ENCODE data around the gene BMP5. TPM values are rescaled to one million over a fixed set of nuclear protein-coding genes. Genes with fewer than 3 reads are reported as not detected.

The BMP5 gene
- total and polyA plus RNA-seq, 2 of the 13 experiments (the other 11 are each of a cell fraction or from before 2014, with no cell fraction given) = not detected

DNA sequence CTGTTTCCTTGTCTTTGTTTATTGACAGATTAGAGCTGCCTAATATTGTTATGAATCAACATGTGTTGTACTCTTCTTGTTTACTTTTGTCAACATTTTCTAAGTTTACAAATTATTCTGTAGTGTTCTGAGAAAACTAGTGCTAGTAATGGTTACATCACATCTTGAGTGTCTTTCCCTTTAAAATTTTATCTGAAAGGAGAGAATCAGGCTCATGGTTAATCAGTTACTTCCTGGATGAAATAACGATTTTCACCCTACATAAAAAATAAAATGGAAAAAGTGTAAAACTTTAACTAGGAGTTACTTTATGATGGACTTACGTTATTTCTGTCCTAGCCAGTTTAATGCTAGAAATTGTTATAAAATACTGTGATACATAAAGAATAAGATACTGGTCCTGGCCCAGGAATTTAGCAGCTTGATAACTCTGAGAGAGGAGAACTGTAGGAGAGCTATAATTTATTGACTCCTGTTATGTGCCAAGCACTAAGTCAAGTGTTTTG, 26.4 kb upstream of the BMP5 start:
- no peak overlapping the region for H3K9ac ChIP-seq (ENCODE audit: insufficient read depth, low read depth, low read length)
- intact Hi-C loops (cut with micrococcal nuclease; ENCODE audit: unreplicated experiment) (no loop called here), in situ Hi-C loops (cut with HindIII; ENCODE audit: extremely low pct_ligation_motif_present, low pct_unique_long_range_greater_than_20kb) (no loop called here)
- DNase-seq (ENCODE audit: low spot score) (no peak), ATAC-seq (no peak), FAIRE-seq (no peak)
- under 1% methylated on average over 2 of the region's 2 CpGs for WGBS (ENCODE audit: low lambda C conversion rate)
- no peaks in the 10 kb centered on the region for H3K79me2 ChIP-seq (ENCODE audit: insufficient read depth, low read length)
- no peak overlapping the region for H3K4me3 ChIP-seq (replicated peaks in 1 of 3; ENCODE audit: insufficient read depth in 1 of 3, low read depth in 2 of 3, low read length in 3 of 3)
- ChIA-PET POLR2A (no interaction called here), CTCF (ENCODE audit: low intra/inter-chr PET ratio, low total read pairs) (no interaction called here)
- H3K4me1 ChIP-seq (ENCODE audit: insufficient read depth, low read length) = no peaks in the 10 kb centered on the region
- no TSS peak for BruUV-seq (replicated peaks)
- no peak overlapping the region for H3K27ac ChIP-seq (ENCODE audit: extremely low read length, insufficient read depth, low read length)
- no peaks in the 10 kb centered on the region for H3K36me3 ChIP-seq (replicated peaks in 1 of 2; ENCODE audit: control insufficient read depth in 1 of 2, insufficient read depth in 2 of 2, low read length in 2 of 2)
- no peak overlapping the region for H2AFZ ChIP-seq (ENCODE audit: low read length)
- no peaks in the 10 kb centered on the region for H3K9me3 ChIP-seq (ENCODE audit: low read length)
- no peaks in the 10 kb centered on the region for H4K20me1 ChIP-seq (ENCODE audit: insufficient read depth, low read length)
- TF ChIP-seq SSRP1 (CRISPR knock-in tag; IDR thresholded peaks at IDR 0.05) (no peak), TBX2 (CRISPR knock-in tag; IDR thresholded peaks at IDR 0.05; ENCODE audit: borderline replicate concordance) (no peak), ZNF143 (CRISPR knock-in tag; IDR thresholded peaks at IDR 0.05) (no peak), RFX3 (CRISPR knock-in tag; IDR thresholded peaks at IDR 0.05) (no peak), PLRG1 (conservative IDR thresholded peaks at IDR 0.05) (no peak), MXD4 (CRISPR knock-in tag; IDR thresholded peaks at IDR 0.05) (no peak)
- H3K4me2 ChIP-seq (ENCODE audit: low read depth, low read length) = no peak overlapping the region
- no peaks in the 10 kb centered on the region for H3K27me3 ChIP-seq (ENCODE audit: control insufficient read depth in 1 of 2, insufficient read depth in 2 of 2, low read length in 2 of 2)

DNA sequence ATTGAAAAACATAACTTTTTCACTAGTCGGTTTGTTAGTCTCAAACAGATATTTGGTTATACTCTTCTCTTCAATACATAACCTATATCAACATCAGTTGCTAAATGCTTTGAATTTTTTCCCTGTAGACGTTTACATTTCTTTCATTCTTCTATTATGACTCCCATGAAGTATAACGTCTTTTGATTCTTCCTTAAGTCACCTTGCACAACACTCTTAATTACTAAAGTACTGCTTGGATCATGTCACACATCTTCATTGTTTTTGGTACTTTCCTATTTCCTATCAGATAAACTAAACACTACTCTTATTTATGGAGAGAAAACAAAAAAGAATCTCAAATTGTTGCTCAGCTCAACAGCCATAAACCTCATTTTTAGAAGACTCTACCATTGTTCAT, 23.0 kb upstream of the BMP5 start:
- Histone ChIP-seq H3K36me3 (replicated peaks in 1 of 2; ENCODE audit: control insufficient read depth in 1 of 2, insufficient read depth in 2 of 2, low read length in 2 of 2) (no peaks in the 10 kb centered on the region), H3K4me2 (ENCODE audit: low read depth, low read length) (no peak overlapping the region), H3K4me3 (replicated peaks in 1 of 3; ENCODE audit: insufficient read depth in 1 of 3, low read depth in 2 of 3, low read length in 3 of 3) (no peak overlapping the region), H3K27me3 (ENCODE audit: control insufficient read depth in 1 of 2, insufficient read depth in 2 of 2, low read length in 2 of 2) (no peaks in the 10 kb centered on the region), H3K9me3 (ENCODE audit: low read length) (no peaks in the 10 kb centered on the region), H2AFZ (ENCODE audit: low read length) (no peak overlapping the region), H3K27ac (ENCODE audit: extremely low read length, insufficient read depth, low read length) (no peak overlapping the region), H3K4me1 (ENCODE audit: insufficient read depth, low read length) (no peaks in the 10 kb centered on the region), H3K79me2 (ENCODE audit: insufficient read depth, low read length) (no peaks in the 10 kb centered on the region), H4K20me1 (ENCODE audit: insufficient read depth, low read length) (no peaks in the 10 kb centered on the region), H3K9ac (ENCODE audit: insufficient read depth, low read depth, low read length) (no peak overlapping the region)
- ChIA-PET CTCF (ENCODE audit: low intra/inter-chr PET ratio, low total read pairs) (no interaction called here), POLR2A (no interaction called here)
- no TSS peak for BruUV-seq (replicated peaks)
- intact Hi-C loops (cut with micrococcal nuclease; ENCODE audit: unreplicated experiment) = no loop called here
- DNase-seq (ENCODE audit: low spot score) (no peak), ATAC-seq (no peak), FAIRE-seq (no peak)
- TF ChIP-seq PAWR (CRISPR knock-in tag; IDR thresholded peaks at IDR 0.05; ENCODE audit: borderline replicate concordance) (no peak), CCDC6 (CRISPR knock-in tag; IDR thresholded peaks at IDR 0.05) (no peak), HMG20A (CRISPR knock-in tag; IDR thresholded peaks at IDR 0.05; ENCODE audit: borderline replicate concordance) (no peak), ZNF274 (CRISPR knock-in tag; IDR thresholded peaks at IDR 0.05) (no peak)
- TF ChIP-seq, protein P1, sequence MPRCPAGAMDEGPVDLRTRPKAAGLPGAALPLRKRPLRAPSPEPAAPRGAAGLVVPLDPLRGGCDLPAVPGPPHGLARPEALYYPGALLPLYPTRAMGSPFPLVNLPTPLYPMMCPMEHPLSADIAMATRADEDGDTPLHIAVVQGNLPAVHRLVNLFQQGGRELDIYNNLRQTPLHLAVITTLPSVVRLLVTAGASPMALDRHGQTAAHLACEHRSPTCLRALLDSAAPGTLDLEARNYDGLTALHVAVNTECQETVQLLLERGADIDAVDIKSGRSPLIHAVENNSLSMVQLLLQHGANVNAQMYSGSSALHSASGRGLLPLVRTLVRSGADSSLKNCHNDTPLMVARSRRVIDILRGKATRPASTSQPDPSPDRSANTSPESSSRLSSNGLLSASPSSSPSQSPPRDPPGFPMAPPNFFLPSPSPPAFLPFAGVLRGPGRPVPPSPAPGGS (CRISPR knock-in tag; IDR thresholded peaks at IDR 0.05) = no peak
- TF ChIP-seq, protein P2, sequence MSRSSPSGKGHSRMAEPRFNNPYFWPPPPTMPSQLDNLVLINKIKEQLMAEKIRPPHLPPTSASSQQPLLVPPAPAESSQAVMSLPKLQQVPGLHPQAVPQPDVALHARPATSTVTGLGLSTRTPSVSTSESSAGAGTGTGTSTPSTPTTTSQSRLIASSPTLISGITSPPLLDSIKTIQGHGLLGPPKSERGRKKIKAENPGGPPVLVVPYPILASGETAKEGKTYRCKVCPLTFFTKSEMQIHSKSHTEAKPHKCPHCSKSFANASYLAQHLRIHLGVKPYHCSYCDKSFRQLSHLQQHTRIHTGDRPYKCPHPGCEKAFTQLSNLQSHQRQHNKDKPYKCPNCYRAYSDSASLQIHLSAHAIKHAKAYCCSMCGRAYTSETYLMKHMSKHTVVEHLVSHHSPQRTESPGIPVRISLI (CRISPR knock-in tag; IDR thresholded peaks at IDR 0.05; ENCODE audit: borderline replicate concordance) = no peak
- in situ Hi-C loops (cut with HindIII; ENCODE audit: extremely low pct_ligation_motif_present, low pct_unique_long_range_greater_than_20kb) = no loop called here
- WGBS (ENCODE audit: low lambda C conversion rate) = 1% methylated on average over 3 of the region's 3 CpGs
